ENCODE measurements around the gene TRIM52. TPM values are rescaled to one million over a fixed set of nuclear protein-coding genes. Genes with fewer than 3 reads are reported as not detected.
A peak's percentile ranks its signal among the peaks of the same experiment; 100 is the strongest.

TRIM52 gene
- polyA plus RNA-seq, 1 donor from 2014 or later: 42.0 TPM

- Histone ChIP-seq H3K9me2 (ENCODE audit: insufficient read depth, low read length) (no peaks in the 10 kb centered on the region), H3K4me3 (ENCODE audit: low read length) (peak overlapping the region; percentile 96), H3K4me2 (ENCODE audit: low read length) (peak overlapping the region; percentile 89), H3K79me2 (replicated peaks; ENCODE audit: insufficient read depth, low read length) (peaks cover 74% of the 10 kb centered on the region), H3K27ac (ENCODE audit: low read length) (peak overlapping the region; percentile 88), H3F3A (ENCODE audit: insufficient read depth, low read length, poor library complexity, severe bottlenecking) (no peaks in the 10 kb centered on the region), H3K36me3 (ENCODE audit: insufficient read depth, low read length) (no peaks in the 10 kb centered on the region), H3K27me3 (ENCODE audit: insufficient read depth, low read depth, low read length) (no peaks in the 10 kb centered on the region), H3K9ac (ENCODE audit: low read length) (peak overlapping the region; percentile 97), H4K20me1 (ENCODE audit: insufficient read depth) (no peaks in the 10 kb centered on the region), H3K9me3 (ENCODE audit: low read length) (no peaks in the 10 kb centered on the region), H2AFZ (ENCODE audit: low read depth, low read length) (peak overlapping the region; percentile 93)
- TF ChIP-seq, protein P1, sequence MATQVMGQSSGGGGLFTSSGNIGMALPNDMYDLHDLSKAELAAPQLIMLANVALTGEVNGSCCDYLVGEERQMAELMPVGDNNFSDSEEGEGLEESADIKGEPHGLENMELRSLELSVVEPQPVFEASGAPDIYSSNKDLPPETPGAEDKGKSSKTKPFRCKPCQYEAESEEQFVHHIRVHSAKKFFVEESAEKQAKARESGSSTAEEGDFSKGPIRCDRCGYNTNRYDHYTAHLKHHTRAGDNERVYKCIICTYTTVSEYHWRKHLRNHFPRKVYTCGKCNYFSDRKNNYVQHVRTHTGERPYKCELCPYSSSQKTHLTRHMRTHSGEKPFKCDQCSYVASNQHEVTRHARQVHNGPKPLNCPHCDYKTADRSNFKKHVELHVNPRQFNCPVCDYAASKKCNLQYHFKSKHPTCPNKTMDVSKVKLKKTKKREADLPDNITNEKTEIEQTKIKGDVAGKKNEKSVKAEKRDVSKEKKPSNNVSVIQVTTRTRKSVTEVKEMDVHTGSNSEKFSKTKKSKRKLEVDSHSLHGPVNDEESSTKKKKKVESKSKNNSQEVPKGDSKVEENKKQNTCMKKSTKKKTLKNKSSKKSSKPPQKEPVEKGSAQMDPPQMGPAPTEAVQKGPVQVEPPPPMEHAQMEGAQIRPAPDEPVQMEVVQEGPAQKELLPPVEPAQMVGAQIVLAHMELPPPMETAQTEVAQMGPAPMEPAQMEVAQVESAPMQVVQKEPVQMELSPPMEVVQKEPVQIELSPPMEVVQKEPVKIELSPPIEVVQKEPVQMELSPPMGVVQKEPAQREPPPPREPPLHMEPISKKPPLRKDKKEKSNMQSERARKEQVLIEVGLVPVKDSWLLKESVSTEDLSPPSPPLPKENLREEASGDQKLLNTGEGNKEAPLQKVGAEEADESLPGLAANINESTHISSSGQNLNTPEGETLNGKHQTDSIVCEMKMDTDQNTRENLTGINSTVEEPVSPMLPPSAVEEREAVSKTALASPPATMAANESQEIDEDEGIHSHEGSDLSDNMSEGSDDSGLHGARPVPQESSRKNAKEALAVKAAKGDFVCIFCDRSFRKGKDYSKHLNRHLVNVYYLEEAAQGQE (IDR thresholded peaks at IDR 0.05; ENCODE audit: borderline replicate concordance): no peak
- TF ChIP-seq MXI1 (conservative IDR thresholded peaks at IDR 0.05; ENCODE audit: poor library complexity, severe bottlenecking) (peak; percentile 43), EZH2 (IDR thresholded peaks at IDR 0.05; ENCODE audit: borderline replicate concordance, insufficient read depth, low read length, poor library complexity, severe bottlenecking) (no peak), EP300 (conservative IDR thresholded peaks at IDR 0.05; ENCODE audit: poor library complexity, severe bottlenecking) (peak; percentile 21), TAF1 (IDR thresholded peaks at IDR 0.05; ENCODE audit: low read depth) (peak; percentile 50), POLR2AphosphoS5 (IDR thresholded peaks at IDR 0.05) (peak; percentile 86)
Observed at GRCh38 chr5:181246276-181247049, 14.5 kb downstream of the TRIM52 start.

- Histone ChIP-seq H3K4me3 (ENCODE audit: low read length) (peak overlapping the region; percentile 96), H3K27ac (ENCODE audit: low read length) (peak overlapping the region; percentile 88), H3K9me2 (ENCODE audit: insufficient read depth, low read length) (no peaks in the 10 kb centered on the region), H3F3A (ENCODE audit: insufficient read depth, low read length, poor library complexity, severe bottlenecking) (no peaks in the 10 kb centered on the region), H3K27me3 (ENCODE audit: insufficient read depth, low read depth, low read length) (no peaks in the 10 kb centered on the region), H4K20me1 (ENCODE audit: insufficient read depth) (no peaks in the 10 kb centered on the region), H3K79me2 (replicated peaks; ENCODE audit: insufficient read depth, low read length) (peaks cover 76% of the 10 kb centered on the region), H3K9ac (ENCODE audit: low read length) (peak overlapping the region; percentile 97), H3K36me3 (ENCODE audit: insufficient read depth, low read length) (no peaks in the 10 kb centered on the region), H3K4me2 (ENCODE audit: low read length) (peak overlapping the region; percentile 89), H3K9me3 (ENCODE audit: low read length) (no peaks in the 10 kb centered on the region), H2AFZ (ENCODE audit: low read depth, low read length) (peak overlapping the region; percentile 93)
- TF ChIP-seq EP300 (conservative IDR thresholded peaks at IDR 0.05; ENCODE audit: poor library complexity, severe bottlenecking) (no peak), RAD21 (conservative IDR thresholded peaks at IDR 0.05) (no peak), MXI1 (conservative IDR thresholded peaks at IDR 0.05; ENCODE audit: poor library complexity, severe bottlenecking) (no peak), SMC3 (conservative IDR thresholded peaks at IDR 0.05; ENCODE audit: poor library complexity) (no peak), TAF1 (IDR thresholded peaks at IDR 0.05; ENCODE audit: low read depth) (no peak), EZH2 (IDR thresholded peaks at IDR 0.05; ENCODE audit: borderline replicate concordance, insufficient read depth, low read length, poor library complexity, severe bottlenecking) (no peak), POLR2AphosphoS5 (IDR thresholded peaks at IDR 0.05) (no peak)
- TF ChIP-seq, protein P1 (IDR thresholded peaks at IDR 0.05; ENCODE audit: borderline replicate concordance): no peak
- TF ChIP-seq, protein P2, sequence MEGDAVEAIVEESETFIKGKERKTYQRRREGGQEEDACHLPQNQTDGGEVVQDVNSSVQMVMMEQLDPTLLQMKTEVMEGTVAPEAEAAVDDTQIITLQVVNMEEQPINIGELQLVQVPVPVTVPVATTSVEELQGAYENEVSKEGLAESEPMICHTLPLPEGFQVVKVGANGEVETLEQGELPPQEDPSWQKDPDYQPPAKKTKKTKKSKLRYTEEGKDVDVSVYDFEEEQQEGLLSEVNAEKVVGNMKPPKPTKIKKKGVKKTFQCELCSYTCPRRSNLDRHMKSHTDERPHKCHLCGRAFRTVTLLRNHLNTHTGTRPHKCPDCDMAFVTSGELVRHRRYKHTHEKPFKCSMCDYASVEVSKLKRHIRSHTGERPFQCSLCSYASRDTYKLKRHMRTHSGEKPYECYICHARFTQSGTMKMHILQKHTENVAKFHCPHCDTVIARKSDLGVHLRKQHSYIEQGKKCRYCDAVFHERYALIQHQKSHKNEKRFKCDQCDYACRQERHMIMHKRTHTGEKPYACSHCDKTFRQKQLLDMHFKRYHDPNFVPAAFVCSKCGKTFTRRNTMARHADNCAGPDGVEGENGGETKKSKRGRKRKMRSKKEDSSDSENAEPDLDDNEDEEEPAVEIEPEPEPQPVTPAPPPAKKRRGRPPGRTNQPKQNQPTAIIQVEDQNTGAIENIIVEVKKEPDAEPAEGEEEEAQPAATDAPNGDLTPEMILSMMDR (IDR thresholded peaks at IDR 0.05; ENCODE audit: poor library complexity, severe bottlenecking): no peak
Observed at GRCh38 chr5:181245427-181246275, 15.3 kb downstream of the TRIM52 start.
